C1 segment of cervical spinal cord (tissue), 14 donors: Measurements from ENCODE around the gene ZC3H12D.

Source experiments
- DNase-seq, 14 donors: peaks; one replicate each; lab custom pipeline; 2025; lab: John Stamatoyannopoulos, UW

The ZC3H12D gene

DNA sequence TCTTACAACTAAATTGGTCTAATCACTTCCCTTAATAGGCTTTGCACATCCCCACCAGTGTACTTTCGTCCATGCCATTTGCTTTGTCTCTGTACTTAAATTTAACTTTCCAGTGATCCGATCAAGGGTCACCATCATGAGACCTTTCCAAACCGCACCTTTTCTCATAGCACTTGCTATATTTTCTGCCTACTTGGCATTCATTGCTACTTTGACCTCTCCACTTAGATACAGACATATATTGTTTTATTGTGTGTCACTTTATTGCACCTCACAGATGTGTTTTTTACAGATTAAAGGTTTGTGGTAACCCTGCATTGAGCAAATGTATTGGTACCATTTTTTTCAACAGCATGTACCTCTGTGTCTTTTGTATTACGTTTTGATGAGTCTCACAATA, 70.0 kb downstream of the ZC3H12D start:
- DNase-seq = no peak

- no peak for DNase-seq
Observed at GRCh38 chr6:149414009-149414408, 70.8 kb downstream of the ZC3H12D start.

DNA sequence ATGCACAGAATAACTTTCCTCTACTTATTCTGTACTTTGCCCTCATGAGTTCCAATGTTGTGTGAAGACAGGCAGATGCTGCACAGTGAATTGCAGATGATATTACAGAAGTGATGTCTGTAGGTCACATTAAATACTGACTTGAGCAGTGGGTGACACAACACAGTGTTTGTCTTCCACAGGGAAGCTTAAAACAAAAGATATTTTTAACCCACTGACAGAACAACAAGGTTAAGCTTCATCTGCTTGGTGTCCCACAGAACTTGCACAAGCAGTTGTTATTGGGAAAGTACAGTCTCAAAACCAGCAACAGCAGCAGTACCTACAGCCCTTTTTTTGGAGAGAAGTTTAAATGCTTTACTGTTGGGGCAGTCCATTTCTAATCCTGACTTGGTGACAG, 74.3 kb downstream of the ZC3H12D start:
- no peak for DNase-seq

GRCh38 chr6:149409617-149410016, 75.2 kb downstream of the ZC3H12D start:
- DNase-seq = no peak

- no peak for DNase-seq
Observed at GRCh38 chr6:149405823-149406765, 78.7 kb downstream of the ZC3H12D start.

- DNase-seq = no peak
Observed at GRCh38 chr6:149403534-149403933, 81.3 kb downstream of the ZC3H12D start.

DNA sequence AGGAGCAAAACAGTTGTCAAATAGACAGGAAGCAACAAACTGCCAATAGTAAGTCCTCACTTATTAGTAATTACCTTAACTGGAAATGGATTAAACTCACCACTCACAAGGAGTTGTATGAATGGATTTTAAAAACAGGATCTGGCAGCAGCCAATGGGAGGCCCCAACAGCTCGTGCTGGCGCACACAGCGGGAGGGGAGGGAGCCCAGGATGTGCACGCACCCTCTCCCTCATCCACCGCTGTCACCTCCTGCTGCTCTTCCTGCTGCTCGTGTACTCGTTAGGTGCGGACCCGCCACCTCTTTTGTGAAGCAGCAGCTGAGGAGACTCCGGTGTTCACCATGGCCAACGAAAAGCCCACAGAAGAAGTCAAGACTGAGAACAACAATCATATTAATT, 84.8 kb downstream of the ZC3H12D start, which contains the start of gene SUMO4:
Gene SUMO4, plus strand, starts transcription at position 213 of the 400 bp plus-strand sequence. Its CDS starts 130 bp downstream, at position 343.
- no peak for DNase-seq

GRCh38 chr6:149397384-149397783, 87.4 kb downstream of the ZC3H12D start:
- DNase-seq = no peak
